ENCODE results near the gene CEP19.

GRCh38 chr3:196736670-196737374 is 24.8 kb upstream of the CEP19 start:
- no peak for TF ChIP-seq POLR2A (IDR thresholded peaks at IDR 0.05)
- TF ChIP-seq, protein P1, sequence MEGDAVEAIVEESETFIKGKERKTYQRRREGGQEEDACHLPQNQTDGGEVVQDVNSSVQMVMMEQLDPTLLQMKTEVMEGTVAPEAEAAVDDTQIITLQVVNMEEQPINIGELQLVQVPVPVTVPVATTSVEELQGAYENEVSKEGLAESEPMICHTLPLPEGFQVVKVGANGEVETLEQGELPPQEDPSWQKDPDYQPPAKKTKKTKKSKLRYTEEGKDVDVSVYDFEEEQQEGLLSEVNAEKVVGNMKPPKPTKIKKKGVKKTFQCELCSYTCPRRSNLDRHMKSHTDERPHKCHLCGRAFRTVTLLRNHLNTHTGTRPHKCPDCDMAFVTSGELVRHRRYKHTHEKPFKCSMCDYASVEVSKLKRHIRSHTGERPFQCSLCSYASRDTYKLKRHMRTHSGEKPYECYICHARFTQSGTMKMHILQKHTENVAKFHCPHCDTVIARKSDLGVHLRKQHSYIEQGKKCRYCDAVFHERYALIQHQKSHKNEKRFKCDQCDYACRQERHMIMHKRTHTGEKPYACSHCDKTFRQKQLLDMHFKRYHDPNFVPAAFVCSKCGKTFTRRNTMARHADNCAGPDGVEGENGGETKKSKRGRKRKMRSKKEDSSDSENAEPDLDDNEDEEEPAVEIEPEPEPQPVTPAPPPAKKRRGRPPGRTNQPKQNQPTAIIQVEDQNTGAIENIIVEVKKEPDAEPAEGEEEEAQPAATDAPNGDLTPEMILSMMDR (IDR thresholded peaks at IDR 0.05) = no peak
